Fibroblast of mammary gland (primary cell): Measurements from ENCODE around the gene KRTAP9-8.
"Not testable (repeated sequence)": the region's sequence is repeated elsewhere in the genome, so short reads cannot be mapped to it uniquely, and the experiment has no call there.

Experiments used
- DNase-seq: peaks from one replicate; pipeline ENCODE4 v3.0.0-alpha.2; 2010; ENCODE audit warnings: low read depth
- H3K4me3 ChIP-seq: 2 replicates; pipeline ENCODE4 v1.5.1; 2011; ENCODE audit warnings: low read depth, mild to moderate bottlenecking, low read length, moderate library complexity; ENCODE audit not compliant: control insufficient read depth
- CTCF ChIP-seq: conservative IDR thresholded peaks from 2 replicates; pipeline ENCODE4 v1.5.1; 2011; ENCODE audit warnings: low read depth, low read length, inconsistent platforms; ENCODE audit not compliant: control insufficient read depth, insufficient read depth

KRTAP9-8 gene

GRCh38 chr17:41265078-41265477 lies 27.3 kb downstream of the KRTAP9-8 start, which contains the start of gene KRTAP9-6:
Gene KRTAP9-6 (plus strand): TSS chr17:41265378. CDS start chr17:41265378, 0 bp downstream.
- no peak for TF ChIP-seq CTCF
- DNase-seq = no peak
- H3K4me3 ChIP-seq = no peak within 1 kb of the TSS

GRCh38 chr17:41267711-41268110 lies 29.9 kb downstream of the KRTAP9-8 start:
- no peak for TF ChIP-seq CTCF
- no peak overlapping the region for H3K4me3 ChIP-seq

GRCh38 chr17:41271323-41271722 lies 33.5 kb downstream of the KRTAP9-8 start:
- not testable (repeated sequence) for DNase-seq, H3K4me3 ChIP-seq

More at GRCh38 chr17:41267711-41268110, 29.9 kb downstream of the KRTAP9-8 start:
- DNase-seq = no peak

- no peak for TF ChIP-seq CTCF
- DNase-seq = no peak
Measured at GRCh38 chr17:41271858-41272257, 34.1 kb downstream of the KRTAP9-8 start.

GRCh38 chr17:41275648-41276190 lies 37.9 kb downstream of the KRTAP9-8 start, which contains the start of gene KRTAP9-7:
Gene KRTAP9-7 (plus strand): TSS chr17:41275698. CDS start chr17:41275698, 0 bp downstream.
- not testable (repeated sequence) for DNase-seq, H3K4me3 ChIP-seq

More at GRCh38 chr17:41271858-41272257, 34.1 kb downstream of the KRTAP9-8 start:
- no peak overlapping the region for H3K4me3 ChIP-seq

- DNase-seq = no peak
- TF ChIP-seq CTCF = no peak
- no peak overlapping the region for H3K4me3 ChIP-seq
Measured at GRCh38 chr17:41278176-41278955, 40.6 kb downstream of the KRTAP9-8 start.

- no peak for DNase-seq
- no peak overlapping the region for H3K4me3 ChIP-seq
- TF ChIP-seq CTCF = no peak
Measured at GRCh38 chr17:41284043-41284442, 46.2 kb downstream of the KRTAP9-8 start.
